ENCODE measurements around the gene SLC12A7.
"Not testable (repeated sequence)": the region's sequence is repeated elsewhere in the genome, so short reads cannot be mapped to it uniquely, and the experiment has no call there.

The SLC12A7 gene

DNA sequence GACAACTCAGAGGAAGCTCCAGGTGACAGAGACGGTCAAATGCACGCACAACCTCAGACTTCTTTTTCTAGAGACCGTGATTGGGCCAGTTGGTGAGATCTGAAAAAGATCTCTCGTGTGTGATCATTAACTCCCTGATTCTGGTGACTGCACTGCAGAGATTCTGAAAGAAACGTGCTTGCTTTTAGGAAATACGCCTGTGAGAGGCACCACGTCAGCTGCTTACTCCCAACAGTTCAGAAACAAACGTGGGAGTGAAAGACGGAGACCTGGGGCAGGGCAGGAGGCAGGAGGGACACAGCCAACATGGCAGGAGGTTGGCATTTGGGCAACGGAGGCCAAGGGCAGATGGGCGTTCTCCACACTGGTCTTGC lies 15.9 kb downstream of the SLC12A7 start:
- DNase-seq (ENCODE audit: low spot score) = no peak

DNA sequence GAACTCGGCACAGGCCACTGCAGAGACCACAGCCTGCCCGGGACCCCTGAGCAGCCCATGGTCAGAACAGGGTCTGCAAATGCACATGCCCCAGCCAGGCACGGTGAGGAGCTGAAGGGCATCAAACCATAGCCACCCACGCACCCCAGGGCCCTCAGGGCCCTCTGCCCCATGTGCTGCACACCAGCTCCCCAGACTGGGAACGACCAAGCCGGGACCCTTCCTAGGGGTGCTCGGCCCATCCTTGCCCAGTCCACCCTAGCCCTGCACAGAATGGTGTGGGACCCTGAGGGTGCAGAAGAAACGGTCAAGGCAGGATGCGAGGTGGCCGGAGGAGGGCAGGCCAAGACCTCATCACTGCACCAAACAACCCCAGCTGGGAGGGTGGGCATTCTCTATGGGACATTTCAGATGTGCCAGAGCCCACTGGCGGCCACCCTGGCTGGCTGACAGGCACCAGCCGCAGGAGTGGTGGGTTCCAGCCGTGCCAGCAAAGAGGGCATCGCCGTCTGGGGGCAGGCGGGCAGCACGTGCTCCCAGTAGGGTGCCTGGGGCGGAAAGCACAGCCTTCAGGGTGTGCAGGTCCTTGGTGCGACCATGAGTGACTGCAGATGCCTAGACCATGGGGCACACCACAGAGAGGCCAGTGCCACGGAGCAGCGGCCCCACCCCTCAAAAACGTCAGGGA lies 16.4 kb downstream of the SLC12A7 start:
- no peak for DNase-seq (ENCODE audit: low spot score)

DNA sequence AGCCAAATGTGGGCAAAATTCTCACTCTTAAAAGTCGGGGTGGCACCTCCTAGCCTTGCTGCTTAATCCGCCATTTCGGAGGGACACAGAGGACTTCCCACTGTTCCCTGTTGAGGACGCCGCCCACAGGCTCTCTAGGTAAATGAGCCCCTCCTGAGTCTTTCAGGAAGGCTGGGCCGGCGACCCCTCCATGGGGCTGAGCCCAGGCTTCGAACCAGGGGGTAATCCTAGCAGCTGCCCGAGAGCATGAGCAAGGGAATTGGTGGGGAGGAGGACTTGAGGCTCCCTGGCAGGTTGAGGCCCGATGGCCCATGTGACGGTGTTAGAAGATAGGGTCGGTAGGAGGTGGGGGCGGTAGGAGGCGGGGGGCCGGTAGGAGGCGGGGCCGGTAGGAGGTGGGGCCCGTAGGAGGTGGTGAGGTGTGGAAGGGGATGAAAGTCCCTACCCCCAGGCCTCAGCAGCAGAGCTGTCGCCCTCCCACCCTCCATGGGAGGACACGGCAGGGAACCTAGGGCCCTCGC lies 17.1 kb downstream of the SLC12A7 start:
- DNase-seq (ENCODE audit: low spot score) = no peak

DNA sequence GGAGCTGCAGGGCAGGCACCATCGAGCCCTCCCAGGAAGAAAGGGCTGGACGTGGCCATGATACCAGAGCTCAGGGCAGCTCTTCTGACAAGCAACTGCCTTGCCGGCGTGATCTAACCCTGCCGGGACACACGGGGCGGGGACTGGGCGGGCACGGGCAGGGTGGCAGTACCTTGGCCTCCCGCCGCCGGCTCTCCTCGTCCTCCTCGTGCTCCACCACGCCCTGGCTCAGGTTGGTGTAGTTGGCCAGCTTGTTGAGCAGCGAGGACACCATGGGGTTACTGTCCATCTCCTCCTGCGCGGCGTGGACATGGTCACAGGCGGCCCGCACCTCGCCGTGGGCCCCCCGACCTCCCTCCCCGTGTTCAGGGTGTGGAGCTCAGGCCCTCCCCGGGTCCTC lies 18.5 kb downstream of the SLC12A7 start:
- DNase-seq (ENCODE audit: low spot score) = no peak

DNA sequence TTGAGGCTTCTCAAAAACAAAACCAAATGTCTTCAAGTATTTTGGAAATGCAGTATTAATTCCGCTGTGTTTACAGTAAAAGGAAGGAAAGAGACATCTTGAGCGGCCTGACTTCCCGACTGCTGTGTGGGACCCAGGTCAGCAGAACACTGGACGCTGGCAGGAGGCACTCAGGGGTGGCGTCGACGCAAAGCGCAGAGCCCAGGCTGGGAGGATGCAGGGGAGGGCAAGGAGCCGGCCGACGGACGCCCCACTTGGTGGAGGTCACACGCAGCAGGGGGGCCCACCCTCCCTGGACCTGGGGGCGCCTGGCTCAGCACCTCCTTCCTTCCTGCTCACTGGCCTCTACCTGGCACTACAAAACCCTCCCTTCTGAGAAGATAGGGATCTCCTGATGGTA lies 19.7 kb downstream of the SLC12A7 start:
- DNase-seq (ENCODE audit: low spot score) = no peak

DNA sequence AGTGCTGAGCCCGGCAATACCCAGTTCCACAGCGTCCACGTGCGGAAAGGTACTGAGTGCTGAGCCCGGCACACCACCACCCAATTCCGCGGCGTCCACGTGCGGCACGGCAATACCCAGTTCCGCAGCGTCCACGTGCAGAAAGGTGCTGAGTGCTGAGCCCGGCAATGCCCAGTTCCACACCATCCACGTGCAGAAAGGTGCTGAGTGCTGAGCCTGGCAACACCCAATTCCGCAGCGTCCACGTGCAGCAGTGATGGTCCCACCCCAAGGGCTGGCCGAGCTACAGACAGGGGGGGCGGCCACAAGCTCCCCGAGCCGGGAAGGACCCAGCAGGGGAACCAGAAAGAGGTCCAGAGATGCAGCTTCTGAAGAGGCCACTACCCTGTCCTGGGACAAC lies 20.2 kb downstream of the SLC12A7 start:
- no peak for DNase-seq (ENCODE audit: low spot score)

DNA sequence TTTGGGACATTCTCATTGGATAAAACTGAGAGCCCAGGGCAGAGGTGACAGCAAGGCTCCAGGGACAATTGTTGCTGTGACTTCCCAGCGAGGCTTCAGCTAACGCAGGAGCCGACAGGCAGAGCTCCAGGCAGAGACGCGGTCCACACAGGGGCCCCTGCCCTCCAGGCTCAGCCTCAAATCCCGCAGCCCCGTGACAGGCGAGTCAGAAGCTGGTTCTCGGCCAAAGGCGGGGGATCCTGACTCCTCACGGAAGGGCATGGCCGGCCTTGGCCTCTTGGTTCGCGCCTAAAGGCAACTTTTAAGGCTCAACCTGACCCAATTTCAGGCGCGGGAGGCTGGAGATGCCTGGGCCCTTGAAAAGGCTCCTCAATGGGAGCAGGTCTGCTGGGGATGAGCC lies 21.3 kb downstream of the SLC12A7 start:
- no peak for DNase-seq (ENCODE audit: low spot score)

DNA sequence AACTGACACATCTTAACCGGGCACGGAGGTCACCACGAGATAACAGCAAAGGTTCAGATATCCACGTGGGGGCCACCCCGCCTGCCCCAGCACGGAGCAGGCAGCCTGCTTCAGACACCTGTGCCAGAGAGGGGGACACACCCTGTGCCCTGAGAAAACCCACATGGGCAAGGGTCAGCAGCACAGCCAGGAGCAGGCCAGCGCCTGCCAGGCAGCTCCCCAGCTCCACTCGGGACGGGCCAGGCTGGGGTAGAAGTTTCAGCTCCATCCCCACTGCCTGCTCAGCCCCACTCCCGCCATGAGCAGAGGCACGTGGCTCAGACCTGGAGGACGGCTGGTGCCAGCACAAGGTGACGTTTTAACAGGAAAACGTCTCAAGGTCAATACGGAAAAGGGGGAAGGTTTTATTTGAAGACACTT lies 22.2 kb downstream of the SLC12A7 start:
- DNase-seq (ENCODE audit: low spot score) = no peak

DNA sequence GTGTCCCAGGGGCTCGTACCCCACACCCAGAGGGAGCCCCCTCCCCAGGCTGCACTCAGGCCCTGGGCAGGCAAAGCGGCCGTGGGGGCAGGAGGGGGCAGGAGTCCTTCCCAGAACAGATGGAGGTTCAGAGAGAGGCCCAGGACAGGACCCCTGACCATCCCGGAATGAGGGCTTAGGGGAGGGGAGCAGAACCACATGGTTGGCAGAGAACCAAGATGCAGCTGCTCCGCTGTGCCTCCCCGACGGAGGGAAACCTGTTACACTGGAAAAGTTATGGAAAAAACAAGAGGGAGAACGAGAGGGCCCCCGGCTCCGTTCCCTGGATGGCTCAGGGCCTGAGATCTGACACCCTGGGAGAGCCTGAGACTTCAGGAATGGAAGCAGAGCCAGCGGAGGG lies 22.7 kb downstream of the SLC12A7 start:
- DNase-seq (ENCODE audit: low spot score) = no peak

DNA sequence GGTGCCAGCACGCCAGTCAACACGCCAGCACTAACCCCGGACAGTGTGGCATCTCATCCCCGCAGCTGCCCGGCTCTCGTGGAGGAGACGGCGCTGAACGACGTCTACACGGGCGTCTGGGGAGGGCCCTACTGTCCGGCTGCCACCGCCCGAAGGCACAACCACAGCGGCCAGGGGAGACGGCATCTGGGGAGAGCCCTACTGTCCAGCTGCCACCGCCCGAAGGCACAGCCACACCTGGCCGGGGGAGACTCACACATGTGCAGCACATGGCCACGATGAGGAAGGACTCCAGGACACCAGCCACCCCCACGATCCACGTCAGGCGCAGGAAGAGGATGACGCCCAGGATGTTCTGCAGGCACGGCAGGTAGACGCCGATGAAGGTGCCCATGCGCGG lies 23.1 kb downstream of the SLC12A7 start:
- DNase-seq (ENCODE audit: low spot score) = no peak

DNA sequence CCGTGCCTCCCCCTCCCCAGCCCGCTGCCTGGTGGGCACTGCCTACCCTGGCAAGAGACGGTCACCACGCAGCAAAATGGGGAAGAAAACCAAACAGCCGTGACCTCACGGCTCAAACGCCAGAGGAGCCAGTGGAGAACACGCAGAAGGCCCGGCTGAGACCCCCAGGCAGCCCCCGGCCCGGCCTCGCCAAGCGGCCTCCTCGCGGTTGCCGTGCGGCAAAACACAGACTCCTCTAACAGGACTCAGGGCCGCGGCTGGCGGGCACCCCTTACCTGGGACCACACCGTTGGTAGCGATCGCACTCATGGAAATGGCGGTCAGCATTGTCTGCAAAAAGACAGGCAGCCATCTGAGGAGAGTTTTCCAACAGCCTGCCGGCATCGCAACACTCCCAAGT lies 23.8 kb downstream of the SLC12A7 start:
- DNase-seq (ENCODE audit: low spot score) = no peak

DNA sequence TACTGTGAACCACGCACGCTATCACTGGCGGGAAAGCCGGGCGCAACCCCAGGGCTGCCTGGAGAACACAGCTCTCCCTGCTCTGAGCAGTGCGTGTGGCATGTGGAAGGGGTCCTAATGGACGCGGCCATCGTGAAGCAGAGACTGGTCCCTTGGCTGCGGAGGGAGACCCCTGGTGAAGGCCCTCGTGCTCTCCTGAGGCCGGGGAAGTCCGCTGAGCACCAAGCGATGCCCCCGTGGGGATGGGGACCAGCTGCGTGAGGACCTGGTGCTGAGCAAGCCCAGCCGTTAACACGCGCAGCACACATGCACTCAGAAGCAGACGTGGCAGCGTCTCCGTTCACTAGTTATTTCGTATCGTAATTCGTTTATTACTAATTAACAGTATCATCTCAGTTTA lies 24.4 kb downstream of the SLC12A7 start:
- DNase-seq (ENCODE audit: low spot score) = no peak

DNA sequence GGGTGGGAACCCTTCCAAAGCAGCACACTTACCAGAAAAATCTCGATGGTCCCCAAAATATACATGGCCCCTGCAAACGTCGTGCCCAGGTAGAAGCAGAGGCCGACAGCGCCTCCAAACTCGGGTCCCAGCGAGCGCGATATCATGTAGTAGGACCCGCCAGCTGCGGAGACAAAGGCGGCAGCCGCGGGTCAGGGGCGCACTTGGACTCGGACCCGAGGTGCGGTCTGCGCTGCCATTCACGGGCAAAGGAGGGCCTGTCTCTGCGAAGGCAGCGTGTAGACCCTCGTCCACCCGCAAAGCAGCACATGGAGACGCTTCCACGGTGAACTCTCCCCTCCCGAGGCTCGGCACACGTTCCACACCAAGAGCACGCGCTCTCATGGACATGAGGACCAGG lies 25.0 kb downstream of the SLC12A7 start:
- no peak for DNase-seq (ENCODE audit: low spot score)

DNA sequence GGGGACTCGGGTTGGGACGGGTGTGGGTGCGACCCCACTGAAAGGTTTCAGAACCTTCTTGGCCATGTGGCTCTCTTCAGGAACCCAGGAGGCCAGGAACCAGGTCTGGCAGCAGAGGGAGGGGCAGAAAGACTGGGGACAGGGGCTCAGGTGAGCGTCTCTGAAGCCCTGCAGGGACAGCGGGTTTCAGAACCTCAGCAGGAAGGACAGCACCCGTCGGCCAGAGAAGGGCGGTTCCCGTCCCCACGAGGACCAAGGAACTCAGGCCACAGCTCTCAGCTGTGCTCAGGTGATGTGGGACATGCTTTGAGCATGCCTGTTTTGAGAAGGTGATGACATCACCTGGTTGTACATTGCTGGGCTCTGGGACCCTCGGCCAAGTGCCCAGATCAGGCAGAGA lies 25.7 kb downstream of the SLC12A7 start:
- DNase-seq (ENCODE audit: low spot score) = no peak

DNA sequence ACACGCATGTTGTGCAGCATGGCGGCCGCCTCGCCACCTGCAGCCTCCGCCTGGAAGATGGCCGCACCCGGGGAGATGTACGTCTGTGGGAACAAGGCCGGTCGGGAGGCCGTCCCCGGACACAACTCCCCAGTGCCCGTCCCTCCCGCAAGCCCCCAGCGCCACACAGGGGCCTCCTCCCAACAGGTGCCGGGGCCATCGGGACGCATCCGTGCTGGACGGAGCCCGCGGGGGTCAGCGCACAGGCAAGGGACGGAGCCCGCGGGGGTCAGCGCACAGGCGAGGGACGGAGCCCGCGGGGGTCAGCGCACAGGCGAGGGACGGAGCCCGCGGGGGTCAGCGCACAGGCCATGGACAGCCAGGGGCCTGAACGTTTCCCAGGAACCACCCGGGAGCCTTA lies 26.5 kb downstream of the SLC12A7 start:
- no peak for DNase-seq (ENCODE audit: low spot score)

DNA sequence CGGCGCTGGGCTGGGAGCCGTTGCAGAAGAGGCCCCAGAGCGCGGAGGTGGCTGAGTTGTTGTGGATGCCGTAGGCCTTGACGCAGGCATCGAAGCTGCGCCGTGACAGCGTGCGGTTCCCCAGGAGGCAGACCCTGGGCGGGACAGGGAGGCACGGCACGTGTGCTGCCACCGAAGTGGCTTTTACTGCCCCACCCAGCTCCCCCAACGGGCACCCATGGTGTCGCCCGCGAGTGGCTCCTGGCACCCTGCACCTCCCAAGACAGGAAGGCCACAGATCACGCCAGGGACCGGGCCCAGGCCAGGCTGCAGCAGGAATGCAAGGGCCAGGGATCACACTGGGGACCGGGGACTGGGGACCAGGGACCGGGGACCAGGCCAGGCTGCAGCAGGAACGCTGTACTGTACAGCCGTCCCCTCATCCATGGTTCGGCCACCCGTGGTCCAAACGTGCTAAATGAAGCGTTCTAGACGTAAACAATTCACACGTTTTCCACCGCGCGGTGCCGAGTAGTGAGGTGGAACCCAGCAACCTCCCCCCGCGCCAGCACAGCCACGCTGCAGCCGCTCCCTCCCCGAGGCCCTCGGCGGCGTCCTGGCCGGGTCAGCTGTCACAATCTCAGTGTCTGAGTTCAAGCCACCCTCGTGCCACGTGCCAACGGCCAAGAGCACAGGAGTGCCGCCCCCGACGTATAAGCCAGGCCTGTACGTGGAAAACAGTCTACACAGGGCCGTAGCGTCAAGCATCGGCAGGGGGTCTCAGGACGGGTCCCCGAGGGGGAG lies 27.8 kb downstream of the SLC12A7 start:
- no peak for DNase-seq (ENCODE audit: low spot score)

DNA sequence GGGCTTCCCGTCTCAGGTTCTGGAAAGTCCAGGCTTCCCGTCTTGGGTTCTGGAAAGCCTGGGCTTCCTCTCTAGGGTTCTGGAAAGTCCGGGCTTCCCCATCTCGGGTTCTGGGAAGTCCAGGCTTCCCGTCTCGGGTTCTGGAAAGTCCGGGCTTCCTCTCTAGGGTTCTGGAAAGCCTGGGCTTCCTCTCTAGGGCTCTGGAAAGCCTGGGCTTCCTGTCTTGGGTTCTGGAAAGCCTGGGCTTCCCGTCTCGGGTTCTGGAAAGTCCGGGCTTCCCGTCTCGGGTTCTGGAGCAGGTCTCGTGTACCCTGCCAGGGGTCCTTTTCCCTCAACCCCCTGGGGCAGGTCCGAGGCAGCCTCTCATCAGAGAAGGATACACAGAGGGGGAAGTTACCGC lies 28.8 kb downstream of the SLC12A7 start:
- not testable (repeated sequence) for DNase-seq (ENCODE audit: low spot score)

DNA sequence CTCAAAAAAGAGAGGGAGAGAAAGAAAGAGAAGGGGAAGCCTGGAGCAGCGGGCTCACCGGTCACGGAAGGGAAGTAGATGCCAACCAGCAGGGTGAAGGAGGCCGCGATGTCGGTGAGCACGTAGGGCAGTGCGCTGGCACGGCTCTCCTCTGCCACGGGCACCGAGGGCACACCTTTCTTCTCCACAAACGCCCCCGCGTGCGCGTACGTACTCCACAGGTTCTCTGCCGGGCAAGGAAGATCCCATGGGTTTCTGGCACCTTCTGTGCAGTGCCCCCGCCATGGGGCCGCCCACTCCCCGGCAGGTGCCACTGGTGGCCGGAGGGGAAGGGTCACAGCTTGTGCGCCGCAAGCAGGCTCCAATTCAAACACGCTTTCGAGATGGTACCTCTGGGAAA lies 30.3 kb downstream of the SLC12A7 start:
- DNase-seq (ENCODE audit: low spot score) = no peak

DNA sequence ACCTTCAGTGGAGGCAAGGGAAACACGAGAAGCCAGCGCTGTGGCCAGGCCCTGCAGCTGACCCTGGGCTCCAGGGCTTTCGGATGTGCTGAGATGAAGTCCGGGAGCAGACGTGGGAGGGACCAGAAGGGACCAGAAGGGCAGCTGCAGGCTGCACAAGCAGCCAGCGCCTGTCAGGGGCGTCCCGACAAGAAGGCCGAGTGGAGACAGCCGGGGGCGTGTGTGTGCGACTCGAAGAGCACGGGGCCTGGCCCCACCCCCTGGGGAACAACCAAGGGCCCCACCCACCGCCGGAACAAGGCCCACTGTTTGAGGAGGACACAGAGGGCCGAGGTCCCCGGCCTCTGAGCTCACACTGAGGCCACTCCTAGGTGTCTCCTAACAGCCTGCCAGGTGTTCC lies 31.4 kb downstream of the SLC12A7 start:
- no peak for DNase-seq (ENCODE audit: low spot score)

DNA sequence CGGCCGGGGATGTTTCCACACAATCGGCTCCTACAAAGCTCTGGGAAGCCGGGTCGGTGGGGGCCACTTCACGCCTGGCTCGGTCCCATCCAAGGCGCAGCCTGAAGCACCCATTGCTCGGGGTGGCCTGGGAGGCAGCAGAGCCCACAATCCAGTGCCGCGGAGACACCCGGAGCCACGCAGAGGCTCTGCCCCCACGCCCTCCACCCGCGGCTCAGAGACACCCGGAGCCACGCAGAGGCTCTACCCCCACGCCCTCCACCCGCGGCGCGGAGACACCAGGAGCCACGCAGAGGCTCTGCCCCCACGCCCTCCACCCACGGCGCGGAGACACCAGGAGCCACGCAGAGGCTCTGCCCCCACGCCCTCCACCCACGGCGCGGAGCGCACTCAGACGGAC lies 31.9 kb downstream of the SLC12A7 start:
- no peak for DNase-seq (ENCODE audit: low spot score)

DNA sequence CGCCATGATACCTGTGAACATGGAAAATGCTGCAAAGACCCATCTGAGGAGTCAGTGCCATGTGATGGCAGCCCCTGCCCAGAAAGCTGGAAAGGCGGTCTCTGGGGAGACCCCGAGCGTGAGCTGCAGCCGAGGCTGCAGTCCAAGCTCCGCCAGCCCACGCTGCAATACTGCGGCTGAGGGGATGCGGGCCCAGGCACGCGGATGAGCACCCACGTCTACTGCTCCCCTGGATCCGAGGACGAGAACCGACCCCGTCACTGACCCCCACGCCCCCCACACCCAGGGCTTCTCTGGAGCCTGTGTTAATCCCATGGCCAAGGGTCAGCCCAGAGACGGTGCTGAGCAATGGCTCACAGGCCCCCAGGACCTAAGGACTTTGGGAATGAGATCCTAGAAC lies 32.4 kb downstream of the SLC12A7 start:
- DNase-seq (ENCODE audit: low spot score) = no peak

DNA sequence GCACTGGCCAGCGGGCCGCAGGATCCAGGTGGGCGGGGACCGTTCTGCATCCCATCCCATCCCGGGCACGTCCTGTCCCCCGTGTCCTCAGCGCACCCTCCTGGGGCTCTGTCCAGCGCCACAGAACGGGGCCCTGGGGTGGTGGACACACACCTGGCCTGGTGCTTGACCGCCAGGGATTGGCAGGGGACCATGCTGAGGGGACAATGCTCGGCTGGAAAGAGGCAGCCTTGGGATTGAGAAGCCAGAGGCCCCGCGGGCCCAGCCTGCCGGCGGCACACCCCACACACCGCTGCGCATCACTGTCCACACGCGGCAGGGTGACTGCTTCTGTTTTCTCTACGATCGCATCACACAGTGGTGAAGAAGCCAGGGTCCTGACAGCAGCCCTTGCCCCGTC lies 33.0 kb downstream of the SLC12A7 start:
- DNase-seq (ENCODE audit: low spot score) = no peak

DNA sequence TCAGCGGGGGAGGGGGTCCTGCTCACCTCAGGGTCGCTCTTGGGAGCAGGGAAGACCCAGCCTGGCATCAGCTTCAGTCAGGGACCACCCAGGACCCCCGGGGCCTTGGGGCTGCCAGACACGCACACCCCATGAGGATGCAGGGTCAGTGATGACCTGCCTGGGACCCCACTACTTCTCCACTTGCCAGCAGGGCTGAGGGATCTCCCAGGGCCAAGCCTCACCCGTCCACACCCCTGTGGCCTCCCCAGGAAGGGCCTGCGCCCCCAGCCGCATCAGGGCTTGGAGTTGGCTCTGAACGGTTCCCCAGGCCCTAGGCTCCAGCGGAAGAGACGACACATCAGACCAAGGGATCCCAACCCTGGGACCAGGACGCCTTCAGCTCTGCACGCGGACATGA lies 33.7 kb downstream of the SLC12A7 start:
- DNase-seq (ENCODE audit: low spot score) = no peak

DNA sequence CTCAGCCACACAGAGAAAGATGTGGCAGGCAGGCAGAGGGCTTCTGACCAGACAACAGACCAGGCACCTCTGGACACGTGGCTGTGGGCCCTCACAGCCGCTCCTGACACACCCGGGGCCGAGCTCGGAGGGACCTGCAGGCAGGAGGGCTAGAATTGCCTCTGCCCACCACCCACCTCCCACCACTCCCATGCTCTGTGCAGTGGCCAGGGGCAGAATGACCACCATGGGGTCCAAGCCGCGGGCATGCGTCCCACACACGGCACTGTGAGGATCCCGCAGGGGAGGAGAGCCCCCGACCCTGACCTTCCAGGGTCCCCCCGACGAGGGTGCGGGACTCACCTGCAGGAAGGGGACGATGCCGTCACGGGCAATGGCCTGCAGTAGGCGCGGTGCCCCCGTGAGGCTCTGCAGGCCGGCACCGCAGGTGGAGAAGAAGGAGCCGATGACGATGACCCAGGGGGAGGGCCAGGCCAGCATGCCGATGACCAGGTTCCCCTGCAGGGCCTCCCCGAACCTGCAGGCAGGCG lies 34.3 kb downstream of the SLC12A7 start:
- no peak for DNase-seq (ENCODE audit: low spot score)
